ENCODE data around the gene METTL24.
"Not testable (repeated sequence)": the region's sequence is repeated elsewhere in the genome, so short reads cannot be mapped to it uniquely, and the experiment has no call there.

Gene METTL24

DNA sequence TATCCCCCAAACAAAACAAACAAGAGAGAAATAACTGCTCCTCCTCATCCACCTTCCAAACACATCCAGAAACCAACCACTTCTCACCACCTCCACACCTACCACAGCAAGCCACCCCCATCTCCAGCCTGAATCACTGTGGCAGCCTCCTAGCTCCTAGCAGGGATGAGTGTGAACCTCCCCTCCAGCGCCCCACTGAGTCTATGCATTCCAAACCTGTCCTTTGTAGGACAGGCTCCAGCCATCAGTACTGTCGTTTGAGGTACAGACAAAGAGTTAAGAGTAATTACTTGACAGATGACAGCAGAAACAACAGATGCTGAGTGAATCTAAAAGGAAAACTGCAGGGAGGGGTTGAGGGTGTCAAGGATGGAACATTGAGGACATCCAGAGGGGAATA, 2.4 kb downstream of the METTL24 start:
- TF ChIP-seq JUND (IDR thresholded peaks at IDR 0.05; ENCODE audit: low read depth) = no peak
- in situ Hi-C loops (cut with HindIII; ENCODE audit: low pct_unique_long_range_greater_than_20kb, low sequenced_read_pairs) = no loop called here
- DNase-seq (ENCODE audit: low read depth in 1 of 2, low spot score in 1 of 2) = no peak

DNA sequence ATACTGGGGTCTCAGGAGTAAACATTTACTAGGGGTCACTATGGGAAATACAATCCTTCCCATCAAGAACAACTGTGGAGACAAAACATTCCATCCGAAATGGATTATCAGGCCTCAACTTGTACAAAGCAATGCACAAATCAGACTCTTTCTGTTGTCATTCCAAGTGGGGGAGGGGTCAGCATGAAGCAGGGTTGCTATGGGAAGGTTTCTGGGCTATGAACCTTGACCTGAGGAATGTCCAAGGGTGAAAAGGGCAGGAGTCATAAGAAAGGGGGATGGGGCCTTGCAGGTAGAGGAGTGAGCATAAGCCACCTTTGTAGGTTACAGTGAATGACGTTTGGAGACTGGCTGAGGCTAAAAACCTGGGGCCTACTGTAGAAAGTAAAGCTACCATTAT, 3.1 kb downstream of the METTL24 start:
- no peak for TF ChIP-seq JUND (IDR thresholded peaks at IDR 0.05; ENCODE audit: low read depth)
- no peak for DNase-seq (ENCODE audit: low read depth in 1 of 2, low spot score in 1 of 2)

DNA sequence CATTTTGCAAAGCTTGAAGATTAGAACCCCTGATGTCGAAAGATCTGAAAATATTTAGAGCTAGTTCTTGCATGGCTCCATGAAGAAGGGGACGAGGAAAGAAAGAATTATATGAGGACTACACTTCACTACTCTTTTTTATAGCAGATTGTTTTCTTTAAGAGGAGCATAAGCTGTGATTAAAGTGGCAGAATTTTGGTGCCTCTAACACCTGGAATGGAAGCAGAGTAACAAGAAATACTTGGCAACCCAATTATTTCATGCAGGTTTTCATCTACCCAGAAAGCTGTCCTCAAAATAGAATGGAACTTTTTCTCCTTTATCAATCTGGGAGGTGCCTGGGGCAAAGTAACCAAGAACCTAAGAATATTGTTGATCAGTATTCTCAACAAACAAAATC, 4.0 kb downstream of the METTL24 start:
- in situ Hi-C loops (cut with HindIII; ENCODE audit: low pct_unique_long_range_greater_than_20kb, low sequenced_read_pairs) = no loop called here
- no peak for DNase-seq (ENCODE audit: low read depth in 1 of 2, low spot score in 1 of 2)
- no peak for TF ChIP-seq JUND (IDR thresholded peaks at IDR 0.05; ENCODE audit: low read depth)

More for the DNA sequence above, 3.1 kb downstream of the METTL24 start:
- in situ Hi-C loops (cut with HindIII; ENCODE audit: low pct_unique_long_range_greater_than_20kb, low sequenced_read_pairs) = no loop called here

DNA sequence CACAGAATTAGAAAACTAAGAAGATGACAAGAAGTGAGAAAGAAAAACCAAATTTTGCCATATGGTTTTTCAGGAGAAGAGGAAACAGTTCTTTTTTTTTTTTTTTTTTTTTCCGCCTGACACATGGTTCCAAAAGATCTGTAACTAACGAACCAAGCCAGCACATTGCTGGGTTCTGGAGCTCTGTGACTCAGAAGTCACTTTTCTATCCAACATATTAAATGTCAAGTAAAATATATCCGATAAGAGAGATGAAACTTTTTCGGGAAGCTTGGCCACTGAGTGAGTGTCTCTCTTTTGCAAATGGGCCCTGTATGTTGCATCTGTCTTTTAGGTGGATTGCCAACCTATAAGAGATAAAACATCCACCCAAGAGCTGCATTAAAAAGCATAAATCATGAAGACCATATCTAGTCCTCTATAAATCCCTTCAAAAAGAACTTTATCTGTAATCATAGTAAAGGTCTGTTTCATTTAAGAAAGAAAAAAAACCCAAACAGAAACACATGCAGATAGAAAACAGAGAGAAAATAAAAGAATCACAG, 4.6 kb downstream of the METTL24 start:
- TF ChIP-seq JUND (IDR thresholded peaks at IDR 0.05; ENCODE audit: low read depth) = no peak
- in situ Hi-C loops (cut with HindIII; ENCODE audit: low pct_unique_long_range_greater_than_20kb, low sequenced_read_pairs) = no loop called here
- no peak for DNase-seq (ENCODE audit: low read depth in 1 of 2, low spot score in 1 of 2)

DNA sequence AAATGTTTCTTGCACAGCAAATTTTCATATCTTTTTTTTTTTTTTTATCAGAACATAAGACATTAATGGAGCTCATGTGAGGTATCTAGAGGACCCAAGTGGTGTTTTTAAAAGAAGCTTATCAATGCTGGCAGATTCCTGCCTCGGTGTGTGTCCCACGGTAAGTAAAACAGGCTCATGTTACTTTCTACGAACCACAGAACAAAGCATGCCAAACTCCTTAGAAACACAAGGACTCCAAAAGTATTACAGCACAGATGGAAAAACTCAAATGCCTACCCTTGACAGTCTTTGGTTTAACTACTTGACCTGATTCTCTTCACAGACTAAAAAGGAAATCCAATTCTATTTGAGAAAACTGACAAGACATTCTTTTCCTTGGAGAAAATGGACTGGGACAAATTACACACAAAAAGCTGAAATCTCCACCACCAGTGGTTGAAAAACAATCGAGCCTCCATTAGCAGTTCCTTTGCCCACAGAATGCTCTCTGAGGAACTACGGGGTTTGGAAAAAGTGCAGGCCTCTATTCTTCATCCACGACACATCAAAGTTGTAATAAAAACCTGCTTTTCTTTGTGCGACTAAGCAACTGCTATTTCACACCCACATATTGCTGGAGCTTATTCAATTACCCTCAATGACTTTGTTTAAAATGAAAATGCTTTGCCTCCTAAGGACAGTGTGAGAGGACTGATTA, 5.4 kb downstream of the METTL24 start:
- in situ Hi-C loops (cut with HindIII; ENCODE audit: low pct_unique_long_range_greater_than_20kb, low sequenced_read_pairs) = no loop called here
- no peak for DNase-seq (ENCODE audit: low read depth in 1 of 2, low spot score in 1 of 2)

DNA sequence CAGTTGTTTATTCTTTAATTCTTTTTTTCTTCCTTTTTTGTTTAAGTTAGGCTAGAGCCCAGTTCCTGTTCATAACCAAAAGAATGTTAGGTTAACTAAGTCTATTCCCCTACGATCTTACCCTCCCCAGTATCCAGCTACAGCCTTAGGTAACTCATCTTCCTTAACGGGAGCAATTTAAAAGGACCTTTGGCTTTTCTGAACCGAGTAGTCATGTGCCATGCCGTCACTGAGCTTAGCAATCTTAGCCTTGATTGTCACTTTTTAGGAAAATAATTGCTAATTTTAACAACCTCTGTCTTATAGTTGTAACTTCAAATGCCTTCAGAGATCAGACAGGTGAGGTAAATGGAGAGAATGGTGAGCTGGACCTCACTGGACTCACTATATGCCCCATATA, 6.2 kb downstream of the METTL24 start:
- in situ Hi-C loops (cut with HindIII; ENCODE audit: low pct_unique_long_range_greater_than_20kb, low sequenced_read_pairs) = no loop called here
- no peak for DNase-seq (ENCODE audit: low read depth in 1 of 2, low spot score in 1 of 2)
- no peak for TF ChIP-seq JUND (IDR thresholded peaks at IDR 0.05; ENCODE audit: low read depth)

More for the DNA sequence above, 5.4 kb downstream of the METTL24 start:
- TF ChIP-seq JUND (IDR thresholded peaks at IDR 0.05; ENCODE audit: low read depth) = no peak

DNA sequence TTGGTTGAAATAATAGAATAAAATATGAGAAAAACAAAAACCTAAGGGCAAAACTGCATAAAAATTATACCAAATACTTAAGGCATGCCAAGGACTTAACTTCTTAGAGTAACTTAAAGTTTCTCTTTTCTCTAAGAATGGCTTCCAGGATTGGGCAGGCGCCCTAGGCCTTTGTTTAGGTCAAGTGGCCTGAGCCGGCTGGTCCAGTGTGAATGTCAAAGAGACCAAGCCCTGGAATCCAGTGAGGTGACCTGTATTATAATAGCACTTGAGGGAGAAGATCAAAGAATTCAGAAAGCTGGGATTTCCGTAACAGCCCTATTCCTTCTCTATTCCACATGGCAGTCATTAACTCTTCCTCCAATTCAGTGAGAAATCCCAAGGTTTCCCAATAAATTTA, 6.6 kb downstream of the METTL24 start:
- in situ Hi-C loops (cut with HindIII; ENCODE audit: low pct_unique_long_range_greater_than_20kb, low sequenced_read_pairs) = no loop called here
- DNase-seq (ENCODE audit: low read depth in 1 of 2, low spot score in 1 of 2) = no peak

DNA sequence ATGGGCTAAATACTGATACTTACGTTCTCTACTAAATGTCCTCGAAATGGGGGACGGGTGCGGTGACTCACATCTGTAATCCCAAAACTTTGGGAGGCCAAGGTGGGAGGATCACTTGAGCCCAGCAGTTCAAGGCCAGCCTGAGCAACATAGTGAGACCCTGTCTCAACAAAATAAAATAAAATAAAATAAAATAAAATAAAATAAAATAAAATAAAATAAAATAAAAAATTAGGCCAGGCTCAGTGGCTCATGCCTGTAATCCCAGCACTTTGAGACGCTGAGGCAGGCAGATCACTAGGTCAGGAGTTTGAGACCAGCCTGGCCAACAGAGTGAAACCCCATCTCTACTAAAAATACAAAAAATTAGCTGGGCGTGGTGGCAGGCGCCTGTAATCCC, 7.6 kb downstream of the METTL24 start:
- in situ Hi-C loops (cut with HindIII; ENCODE audit: low pct_unique_long_range_greater_than_20kb, low sequenced_read_pairs) = not testable (repeated sequence)

More for the DNA sequence above, 6.6 kb downstream of the METTL24 start:
- TF ChIP-seq JUND (IDR thresholded peaks at IDR 0.05; ENCODE audit: low read depth) = no peak

DNA sequence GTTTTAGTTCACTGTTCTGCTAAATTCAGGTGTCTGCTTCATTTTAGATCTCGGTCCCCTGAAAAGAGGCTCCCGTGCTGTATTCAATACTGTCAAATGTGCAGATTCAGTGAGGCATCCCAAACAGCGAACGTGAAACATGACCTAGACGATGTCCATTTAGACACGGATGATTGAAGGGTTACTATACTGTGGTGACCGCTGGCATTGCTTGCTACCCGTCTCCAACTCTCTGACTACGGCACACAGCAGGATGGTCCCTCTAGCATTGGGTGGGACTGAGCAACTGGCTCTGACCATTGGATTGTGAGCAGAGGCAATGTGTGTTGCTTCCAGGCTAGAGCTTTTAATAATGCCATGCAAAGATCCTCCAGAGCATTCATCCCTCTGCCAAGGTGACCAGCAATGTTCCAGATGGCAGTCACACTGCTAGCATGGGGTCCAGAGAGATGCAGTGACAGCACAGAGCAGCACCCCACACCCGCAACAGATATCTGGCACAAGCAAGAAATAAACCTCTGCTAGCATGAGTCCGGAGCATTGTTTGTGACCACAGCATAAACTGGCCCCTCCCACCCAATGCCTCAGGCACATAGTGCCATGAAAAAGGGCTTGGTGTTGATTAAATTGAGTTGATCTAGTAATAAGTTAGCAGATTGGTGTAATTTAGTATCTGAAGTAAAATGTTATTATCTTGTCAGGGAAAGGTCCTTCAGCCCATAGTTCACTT, 9.0 kb downstream of the METTL24 start:
- in situ Hi-C loops (cut with HindIII; ENCODE audit: low pct_unique_long_range_greater_than_20kb, low sequenced_read_pairs) = no loop called here
- no peak for DNase-seq (ENCODE audit: low read depth in 1 of 2, low spot score in 1 of 2)

More for the DNA sequence above, 7.6 kb downstream of the METTL24 start:
- not testable (repeated sequence) for DNase-seq (ENCODE audit: low read depth in 1 of 2, low spot score in 1 of 2)

DNA sequence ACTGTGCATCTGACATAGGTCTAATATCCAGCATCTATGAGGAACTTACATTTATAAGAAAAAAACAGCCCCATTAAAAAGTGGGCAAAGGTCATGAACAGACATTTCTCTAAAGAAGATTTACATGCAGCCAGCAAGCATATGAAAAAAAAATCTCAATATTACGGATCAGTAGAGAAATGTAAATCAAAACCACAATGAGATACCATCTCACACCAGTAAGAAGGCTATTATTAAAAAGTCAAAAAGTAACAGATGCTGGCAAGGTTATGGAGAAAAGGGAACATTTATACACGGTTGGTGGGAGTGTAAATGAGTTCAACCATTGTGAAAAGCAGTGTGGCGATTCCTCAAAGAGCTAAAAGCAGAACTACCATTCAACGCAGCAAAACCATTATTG, 13.1 kb downstream of the METTL24 start:
- DNase-seq (ENCODE audit: low read depth in 1 of 2, low spot score in 1 of 2) = no peak
- in situ Hi-C loops (cut with HindIII; ENCODE audit: low pct_unique_long_range_greater_than_20kb, low sequenced_read_pairs) = no loop called here
- no peak for TF ChIP-seq JUND (IDR thresholded peaks at IDR 0.05; ENCODE audit: low read depth)

More for the DNA sequence above, 9.0 kb downstream of the METTL24 start:
- TF ChIP-seq JUND (IDR thresholded peaks at IDR 0.05; ENCODE audit: low read depth) = no peak

DNA sequence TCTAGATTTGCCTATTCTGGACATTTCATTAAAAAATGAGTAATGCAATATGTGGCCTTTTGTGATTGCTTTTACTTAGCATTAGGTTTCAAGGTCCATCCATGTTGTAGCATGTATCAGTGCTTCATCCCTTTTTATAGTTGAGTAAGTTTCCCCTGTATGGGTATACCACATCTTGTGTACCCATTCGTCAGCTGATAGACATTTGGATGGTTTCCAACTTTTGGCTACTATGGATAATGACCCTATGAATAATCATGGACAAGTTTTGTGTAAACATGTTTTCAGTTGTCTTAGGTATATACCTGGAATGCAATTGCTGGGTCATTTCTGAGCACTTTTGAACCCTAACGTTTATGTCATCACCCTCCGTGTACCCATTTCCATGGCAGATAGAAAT, 15.4 kb downstream of the METTL24 start:
- in situ Hi-C loops (cut with HindIII; ENCODE audit: low pct_unique_long_range_greater_than_20kb, low sequenced_read_pairs) = no loop called here
- no peak for DNase-seq (ENCODE audit: low read depth in 1 of 2, low spot score in 1 of 2)
- no peak for TF ChIP-seq JUND (IDR thresholded peaks at IDR 0.05; ENCODE audit: low read depth)

DNA sequence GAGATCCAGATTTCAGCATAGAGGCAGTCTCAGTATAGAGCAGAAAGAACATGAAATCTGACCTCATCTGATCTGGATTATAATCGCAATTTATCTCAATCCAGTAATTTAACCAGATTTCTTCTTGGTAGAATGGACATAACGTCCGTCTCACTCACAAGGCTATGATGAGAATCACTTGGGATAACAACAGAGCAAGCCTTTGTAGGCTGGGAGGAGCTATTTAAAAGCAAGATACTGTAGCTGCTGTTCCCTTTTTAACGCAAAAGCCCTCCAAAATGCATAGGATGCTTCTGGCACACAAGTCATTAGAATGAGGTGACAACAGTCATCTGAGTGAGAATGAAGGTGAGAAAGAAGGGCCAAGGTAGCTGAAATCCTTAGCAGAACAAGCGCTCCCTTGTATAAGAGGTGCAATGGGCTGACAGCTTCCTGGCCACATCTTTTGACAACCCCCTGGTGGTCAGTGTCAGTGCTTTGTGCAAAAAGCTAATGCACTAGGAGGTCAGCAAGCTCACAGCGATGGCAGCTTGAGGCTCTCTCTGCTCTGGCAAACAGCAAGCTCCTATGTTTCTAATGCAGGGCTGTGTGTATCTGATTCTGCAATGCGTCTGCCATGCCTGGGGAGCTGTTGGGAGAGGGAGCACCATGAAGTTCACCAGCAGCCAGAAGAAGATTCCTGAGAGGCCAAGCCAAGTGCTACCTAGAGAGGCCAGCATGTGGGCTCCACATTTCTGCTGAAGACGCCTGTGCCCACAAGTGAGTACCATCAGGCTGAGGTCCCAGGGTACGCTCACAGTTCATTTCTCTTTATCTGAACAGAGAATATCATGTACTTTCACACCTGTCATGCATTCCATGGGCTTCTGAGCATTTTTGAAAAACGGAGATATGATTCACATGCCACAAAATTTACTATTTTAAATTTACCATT, 16.2 kb downstream of the METTL24 start:
- in situ Hi-C loops (cut with HindIII; ENCODE audit: low pct_unique_long_range_greater_than_20kb, low sequenced_read_pairs) = no loop called here
- TF ChIP-seq JUND (IDR thresholded peaks at IDR 0.05; ENCODE audit: low read depth) = no peak
- peak in 1 of 2 experiments; percentile 57 for DNase-seq (ENCODE audit: low read depth in 1 of 2, low spot score in 1 of 2)

Measured in T47D (cell line).